Measurements from ENCODE around the gene NPR1. TPM values are rescaled to one million over a fixed set of nuclear protein-coding genes. Genes with fewer than 3 reads are reported as not detected.

The NPR1 gene
- total and polyA plus RNA-seq, 10 donors: 0.83 to 5.1 (median 2.7) TPM

GRCh38 chr1:153640861-153641260 is 37.6 kb upstream of the NPR1 start:
- TF ChIP-seq POLR2A (IDR thresholded peaks at IDR 0.05) (no peak), CTCF (IDR thresholded peaks at IDR 0.05 in 8 of 11, conservative IDR thresholded peaks at IDR 0.05 in 3 of 11) (no peak), POLR2AphosphoS5 (IDR thresholded peaks at IDR 0.05) (no peak)
- H3K4me1 ChIP-seq: peaks cover 12 to 93% (median 37%) of the 10 kb centered on the region in 6 donors
- 70 to 86% (median 79%) methylated on average over 6 of the region's 6 CpGs for WGBS, 5 donors
- H3K27ac ChIP-seq: no peak overlapping the region
- H3K36me3 ChIP-seq: peaks cover 8 to 100% (median 97%) of the 10 kb centered on the region in 6 donors
- intact Hi-C loops (cut with DNase I; ENCODE audit: low total_unique reads): no loop called here
- no peaks in the 10 kb centered on the region for H3K9me3 ChIP-seq
- H3K4me3 ChIP-seq: no peak overlapping the region
- H3K27me3 ChIP-seq (replicated peaks in 1 of 7): no peaks in the 10 kb centered on the region
- DNase-seq: no peak

- Histone ChIP-seq H3K27me3 (replicated peaks in 1 of 7) (no peaks in the 10 kb centered on the region), H3K4me3 (no peak overlapping the region), H3K27ac (no peak overlapping the region), H3K4me1 (peaks cover 5 to 93% (median 35%) of the 10 kb centered on the region in 6 donors), H3K36me3 (peaks cover 6 to 100% (median 99%) of the 10 kb centered on the region in 6 donors), H3K9me3 (no peaks in the 10 kb centered on the region)
- 82 to 92% (median 90%) methylated on average over 11 of the region's 11 CpGs for WGBS, 5 donors
- intact Hi-C loops (cut with DNase I; ENCODE audit: low total_unique reads): no loop called here
- no peak for DNase-seq
- TF ChIP-seq CTCF (IDR thresholded peaks at IDR 0.05 in 8 of 11, conservative IDR thresholded peaks at IDR 0.05 in 3 of 11) (no peak), POLR2A (IDR thresholded peaks at IDR 0.05) (no peak), POLR2AphosphoS5 (IDR thresholded peaks at IDR 0.05) (peak in 1 of 3 donors; percentile 15)
These were observed 36.3 kb upstream of the NPR1 start for GRCh38 chr1:153642161-153642560.

- no peak for DNase-seq
These were observed 35.4 kb upstream of the NPR1 start for GRCh38 chr1:153643100-153643499.

GRCh38 chr1:153643816-153644215 is 34.7 kb upstream of the NPR1 start:
- no peak for DNase-seq
- TF ChIP-seq POLR2AphosphoS5 (IDR thresholded peaks at IDR 0.05) (no peak), CTCF (IDR thresholded peaks at IDR 0.05 in 8 of 11, conservative IDR thresholded peaks at IDR 0.05 in 3 of 11) (no peak), POLR2A (IDR thresholded peaks at IDR 0.05) (no peak)
- Histone ChIP-seq H3K9me3 (no peaks in the 10 kb centered on the region), H3K27ac (peak overlapping the region in 1 of 8 donors; percentile 40), H3K27me3 (replicated peaks in 1 of 7) (no peaks in the 10 kb centered on the region), H3K4me3 (no peak overlapping the region), H3K36me3 (peaks cover 0 to 92% (median 84%) of the 10 kb centered on the region in 6 donors), H3K4me1 (peaks cover 0 to 81% (median 30%) of the 10 kb centered on the region in 6 donors)
- intact Hi-C loops (cut with DNase I; ENCODE audit: low total_unique reads): no loop called here

More at GRCh38 chr1:153643100-153643499, 35.4 kb upstream of the NPR1 start:
- no peaks in the 10 kb centered on the region for H3K9me3 ChIP-seq
- H3K4me1 ChIP-seq: peaks cover 0 to 87% (median 32%) of the 10 kb centered on the region in 6 donors
- intact Hi-C loops (cut with DNase I; ENCODE audit: low total_unique reads): no loop called here
- no peak overlapping the region for H3K4me3 ChIP-seq
- TF ChIP-seq POLR2AphosphoS5 (IDR thresholded peaks at IDR 0.05) (peak in 1 of 3 donors; percentile 16), POLR2A (IDR thresholded peaks at IDR 0.05) (no peak), CTCF (IDR thresholded peaks at IDR 0.05 in 8 of 11, conservative IDR thresholded peaks at IDR 0.05 in 3 of 11) (no peak)
- 91 to 93% (median 93%) methylated on average over 11 of the region's 11 CpGs for WGBS, 5 donors
- no peak overlapping the region for H3K27ac ChIP-seq
- peaks cover 2 to 99% (median 91%) of the 10 kb centered on the region in 6 donors for H3K36me3 ChIP-seq
- H3K27me3 ChIP-seq (replicated peaks in 1 of 7): no peaks in the 10 kb centered on the region
